ENCODE data around the gene COL5A2.

DNA sequence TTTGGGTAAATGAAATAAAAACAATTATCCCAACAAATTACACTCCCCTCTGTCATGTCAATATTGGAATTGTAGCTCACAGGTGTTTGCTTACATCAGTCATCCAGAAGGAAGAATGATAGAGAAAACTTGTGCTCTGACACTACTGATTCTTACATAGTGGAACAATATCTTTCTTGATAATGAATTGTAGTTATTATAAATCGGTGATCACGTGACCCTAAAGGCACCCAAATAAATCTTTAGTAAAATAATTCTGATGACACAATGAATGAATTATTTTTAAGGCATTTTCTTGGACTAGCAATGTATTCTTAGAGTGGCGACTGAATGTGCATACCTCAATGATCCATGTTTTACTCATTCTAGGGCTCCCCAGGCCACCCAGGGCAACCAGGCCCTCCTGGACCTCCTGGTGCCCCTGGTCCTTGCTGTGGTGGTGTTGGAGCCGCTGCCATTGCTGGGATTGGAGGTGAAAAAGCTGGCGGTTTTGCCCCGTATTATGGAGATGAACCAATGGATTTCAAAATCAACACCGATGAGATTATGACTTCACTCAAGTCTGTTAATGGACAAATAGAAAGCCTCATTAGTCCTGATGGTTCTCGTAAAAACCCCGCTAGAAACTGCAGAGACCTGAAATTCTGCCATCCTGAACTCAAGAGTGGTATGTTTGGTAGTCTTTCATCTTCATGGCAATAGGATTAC is 170.9 kb downstream of the COL5A2 start:
- TF ChIP-seq, protein P1, sequence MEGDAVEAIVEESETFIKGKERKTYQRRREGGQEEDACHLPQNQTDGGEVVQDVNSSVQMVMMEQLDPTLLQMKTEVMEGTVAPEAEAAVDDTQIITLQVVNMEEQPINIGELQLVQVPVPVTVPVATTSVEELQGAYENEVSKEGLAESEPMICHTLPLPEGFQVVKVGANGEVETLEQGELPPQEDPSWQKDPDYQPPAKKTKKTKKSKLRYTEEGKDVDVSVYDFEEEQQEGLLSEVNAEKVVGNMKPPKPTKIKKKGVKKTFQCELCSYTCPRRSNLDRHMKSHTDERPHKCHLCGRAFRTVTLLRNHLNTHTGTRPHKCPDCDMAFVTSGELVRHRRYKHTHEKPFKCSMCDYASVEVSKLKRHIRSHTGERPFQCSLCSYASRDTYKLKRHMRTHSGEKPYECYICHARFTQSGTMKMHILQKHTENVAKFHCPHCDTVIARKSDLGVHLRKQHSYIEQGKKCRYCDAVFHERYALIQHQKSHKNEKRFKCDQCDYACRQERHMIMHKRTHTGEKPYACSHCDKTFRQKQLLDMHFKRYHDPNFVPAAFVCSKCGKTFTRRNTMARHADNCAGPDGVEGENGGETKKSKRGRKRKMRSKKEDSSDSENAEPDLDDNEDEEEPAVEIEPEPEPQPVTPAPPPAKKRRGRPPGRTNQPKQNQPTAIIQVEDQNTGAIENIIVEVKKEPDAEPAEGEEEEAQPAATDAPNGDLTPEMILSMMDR (conservative IDR thresholded peaks at IDR 0.05; ENCODE audit: low read length): no peak
- no peak for TF ChIP-seq EZH2phosphoT487 (IDR thresholded peaks at IDR 0.05; ENCODE audit: borderline replicate concordance)
